GM10266 (cell line): ENCODE results near the gene RFTN1.

ENCODE experiments used
- DNase-seq: peaks from one replicate; pipeline ENCODE4 v3.0.0; 2012; ENCODE audit errors: extremely low spot score
- TF ChIP-seq, protein P1 (sequence below): IDR thresholded peaks from 2 replicates; pipeline ENCODE4 v1.5.1; 2012; ENCODE audit warnings: mild to moderate bottlenecking, low read depth; ENCODE audit not compliant: control insufficient read depth, insufficient read depth; ENCODE audit errors: missing control alignments

Gene RFTN1

DNA sequence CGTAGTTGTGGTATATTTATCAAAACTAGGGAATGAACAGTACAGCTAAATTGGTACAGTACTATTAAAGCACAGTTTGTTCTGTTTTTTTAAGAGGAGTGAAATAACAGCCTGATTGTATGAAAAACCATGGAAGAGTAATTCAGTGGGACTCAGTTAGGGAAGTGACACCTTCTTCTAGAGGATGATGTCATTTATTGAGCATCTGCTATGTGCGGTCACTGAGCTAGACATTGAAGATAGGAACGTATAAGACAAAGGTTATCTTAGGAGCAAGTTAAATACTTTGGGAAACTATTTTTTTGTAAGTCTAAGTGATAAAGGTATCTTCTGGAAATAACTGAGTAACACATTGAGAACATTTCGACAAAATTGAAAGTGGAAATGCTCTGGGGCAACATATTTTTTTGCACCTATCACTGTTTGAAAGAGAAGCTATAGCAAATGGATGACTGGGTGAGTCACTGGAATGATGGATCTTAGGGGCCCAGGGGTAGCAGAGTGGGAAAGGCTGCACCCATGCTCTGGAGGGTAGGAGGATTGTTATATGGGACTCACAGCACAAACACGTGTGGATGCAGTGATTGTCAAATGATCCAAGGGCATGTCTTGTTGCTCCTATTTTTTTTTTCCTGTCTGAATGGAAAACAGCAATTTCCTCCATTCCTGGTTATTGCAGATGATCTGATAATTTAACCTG is 205.5 kb downstream of the RFTN1 start:
- DNase-seq: no peak
- TF ChIP-seq, protein P1, sequence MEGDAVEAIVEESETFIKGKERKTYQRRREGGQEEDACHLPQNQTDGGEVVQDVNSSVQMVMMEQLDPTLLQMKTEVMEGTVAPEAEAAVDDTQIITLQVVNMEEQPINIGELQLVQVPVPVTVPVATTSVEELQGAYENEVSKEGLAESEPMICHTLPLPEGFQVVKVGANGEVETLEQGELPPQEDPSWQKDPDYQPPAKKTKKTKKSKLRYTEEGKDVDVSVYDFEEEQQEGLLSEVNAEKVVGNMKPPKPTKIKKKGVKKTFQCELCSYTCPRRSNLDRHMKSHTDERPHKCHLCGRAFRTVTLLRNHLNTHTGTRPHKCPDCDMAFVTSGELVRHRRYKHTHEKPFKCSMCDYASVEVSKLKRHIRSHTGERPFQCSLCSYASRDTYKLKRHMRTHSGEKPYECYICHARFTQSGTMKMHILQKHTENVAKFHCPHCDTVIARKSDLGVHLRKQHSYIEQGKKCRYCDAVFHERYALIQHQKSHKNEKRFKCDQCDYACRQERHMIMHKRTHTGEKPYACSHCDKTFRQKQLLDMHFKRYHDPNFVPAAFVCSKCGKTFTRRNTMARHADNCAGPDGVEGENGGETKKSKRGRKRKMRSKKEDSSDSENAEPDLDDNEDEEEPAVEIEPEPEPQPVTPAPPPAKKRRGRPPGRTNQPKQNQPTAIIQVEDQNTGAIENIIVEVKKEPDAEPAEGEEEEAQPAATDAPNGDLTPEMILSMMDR: no peak

DNA sequence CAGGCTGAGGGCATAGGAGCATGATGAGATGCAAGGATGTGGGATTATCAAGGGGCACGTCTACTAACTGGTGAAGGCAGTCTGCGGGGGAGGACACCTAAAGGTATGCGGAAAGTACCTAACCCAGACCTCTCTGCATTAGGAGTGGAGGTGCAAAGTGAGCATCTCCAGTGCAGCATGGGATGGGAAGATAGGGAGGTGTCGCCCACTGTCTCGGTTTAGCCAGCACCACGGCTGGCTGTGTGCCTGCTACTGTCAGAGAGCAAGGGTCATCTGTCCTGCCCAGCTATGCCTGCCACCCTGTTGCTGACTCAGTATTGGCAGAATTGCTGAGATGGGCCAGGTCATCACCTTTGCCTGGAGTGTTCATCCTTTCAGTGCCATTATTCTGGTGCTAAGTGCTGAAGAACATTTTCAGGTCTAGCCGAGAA is 208.4 kb downstream of the RFTN1 start:
- TF ChIP-seq, protein P1: no peak
- no peak for DNase-seq

DNA sequence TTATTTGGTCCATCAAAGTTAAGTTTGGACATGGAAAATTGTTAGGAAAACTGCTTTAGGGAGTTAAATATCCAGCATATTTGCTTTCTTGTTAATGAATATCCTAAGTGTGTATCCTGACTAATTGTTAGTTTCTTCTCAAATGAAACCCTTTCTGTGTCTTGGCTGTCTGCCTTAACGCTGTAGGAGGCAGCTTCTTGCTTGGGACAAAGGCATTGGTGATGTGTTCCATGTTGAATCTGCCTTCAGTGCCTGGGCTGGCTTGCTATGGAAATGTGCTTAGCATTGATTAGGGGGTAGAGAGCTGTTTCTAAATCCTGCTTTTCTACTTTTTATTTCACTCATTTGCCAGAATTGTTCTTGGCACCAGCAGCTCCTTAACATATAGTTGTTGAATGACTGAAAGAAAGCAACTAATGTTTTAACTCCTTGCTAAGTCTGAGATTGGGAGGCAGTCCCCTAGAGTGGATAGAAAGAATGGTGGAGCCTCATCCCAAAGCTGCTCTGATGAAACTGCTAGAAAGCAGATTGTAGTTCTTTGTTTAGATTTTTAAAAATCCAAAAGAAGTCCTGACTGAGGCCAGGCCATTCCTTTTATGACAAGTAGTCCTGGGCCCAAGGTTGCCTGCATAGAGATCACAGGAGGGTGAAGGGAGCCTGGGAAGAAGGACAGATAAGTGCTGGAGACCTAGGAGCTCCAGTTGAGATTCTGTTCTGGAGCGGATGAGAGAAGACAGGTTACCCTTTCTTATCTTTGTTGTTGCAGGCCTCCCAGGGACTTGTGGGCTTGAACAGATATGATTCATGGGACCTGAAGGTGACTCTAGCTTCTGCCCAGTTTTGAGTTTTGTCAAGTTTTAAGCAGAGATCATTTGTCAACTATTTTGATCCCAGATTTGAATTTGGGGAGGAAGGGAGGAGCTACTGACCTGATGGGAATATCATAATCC is 209.2 kb downstream of the RFTN1 start:
- TF ChIP-seq, protein P1: no peak
- no peak for DNase-seq

DNA sequence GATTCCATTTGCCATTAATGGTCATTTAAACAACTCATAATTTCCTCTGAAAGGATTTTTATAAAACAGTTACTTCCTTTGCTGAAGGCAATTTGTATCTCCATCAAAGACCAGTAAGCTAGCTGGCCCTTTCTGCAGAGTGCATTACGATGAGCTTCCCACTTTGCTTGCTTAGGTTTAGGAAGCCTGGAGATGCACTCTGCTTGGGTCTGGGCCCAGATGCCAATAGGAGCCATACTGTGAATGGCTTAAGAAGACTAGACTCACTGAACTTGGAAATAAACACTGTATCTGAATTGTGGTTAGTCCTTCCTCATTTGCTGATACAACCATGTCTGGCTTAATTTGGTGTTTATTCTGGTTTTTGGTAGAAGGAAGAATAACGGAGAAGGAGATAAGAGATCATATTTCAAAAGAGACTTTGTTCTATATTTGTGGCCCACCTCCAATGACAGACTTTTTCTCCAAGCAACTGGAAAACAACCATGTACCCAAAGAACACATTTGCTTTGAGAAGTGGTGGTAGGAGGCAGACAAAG is 210.4 kb downstream of the RFTN1 start:
- DNase-seq: no peak
- TF ChIP-seq, protein P1: no peak

DNA sequence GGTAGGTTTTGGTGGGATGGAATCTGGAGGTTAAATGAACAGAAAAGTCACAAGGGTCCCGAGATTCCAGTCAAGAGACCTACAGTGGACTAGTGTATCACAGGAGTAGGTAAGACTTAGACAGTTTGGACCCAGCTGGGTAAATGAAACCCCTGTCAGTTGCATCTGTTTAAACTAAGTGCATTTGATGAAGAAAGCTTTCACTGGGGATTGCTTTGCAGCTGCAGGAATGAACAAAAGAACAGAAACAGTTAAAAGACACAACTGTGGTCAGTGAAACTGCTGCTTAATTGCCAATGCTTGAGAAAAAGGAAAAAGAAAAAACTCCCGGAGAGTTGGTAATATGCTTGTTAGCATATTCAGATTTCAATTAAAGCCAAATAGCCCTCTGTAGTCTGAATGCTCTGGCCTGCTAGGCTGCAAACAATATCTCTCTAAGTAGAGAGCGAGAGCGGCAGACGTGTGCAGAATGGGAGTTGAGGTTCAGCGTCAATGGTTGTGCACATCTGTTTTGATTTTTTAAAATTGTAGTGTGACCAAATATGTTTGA is 211.3 kb downstream of the RFTN1 start:
- no peak for DNase-seq
- TF ChIP-seq, protein P1: no peak

DNA sequence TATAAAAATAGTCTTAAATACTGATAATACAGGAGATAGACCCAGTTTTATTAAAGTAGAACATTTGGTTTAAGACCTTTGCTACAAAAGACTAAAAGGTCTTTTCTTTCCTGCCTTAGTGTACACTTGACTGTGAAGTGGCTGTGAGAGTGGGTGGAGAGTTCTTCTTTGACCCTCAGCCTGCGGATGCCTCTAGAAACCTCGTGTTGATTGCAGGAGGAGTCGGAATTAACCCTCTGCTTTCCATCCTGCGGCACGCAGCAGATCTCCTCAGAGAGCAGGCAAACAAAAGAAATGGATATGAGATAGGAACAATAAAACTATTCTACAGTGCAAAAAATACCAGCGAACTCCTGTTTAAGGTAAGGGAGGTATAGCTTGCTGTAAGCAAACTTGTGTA is 212.0 kb downstream of the RFTN1 start:
- TF ChIP-seq, protein P1: no peak
- DNase-seq: no peak
